Spinal cord (tissue), 10 donors: ENCODE measurements around the gene RPL27A. TPM values are rescaled to one million over a fixed set of nuclear protein-coding genes. Genes with fewer than 3 reads are reported as not detected.
A peak's percentile ranks its signal among the peaks of the same experiment; 100 is the strongest.

Experiments used
- DNase-seq, 6 donors: peaks; one replicate each; pipeline versions ENCODE4 v3.0.0 to v3.0.0-alpha.2; 2013 to 2015; ENCODE audit warnings: low spot score in 6 of 6, low read depth in 4 of 6
- H3K27ac ChIP-seq: one replicate; pipeline ENCODE4 v1.5.1; 2013; ENCODE audit warnings: low read depth, low read length, control low read depth
- H3K27me3 ChIP-seq: one replicate; pipeline ENCODE4 v1.6.1; 2013; ENCODE audit warnings: low read length; ENCODE audit not compliant: control insufficient read depth, insufficient read depth
- H3K36me3 ChIP-seq: one replicate; pipeline ENCODE4 v1.6.1; 2013; ENCODE audit warnings: low read length; ENCODE audit not compliant: control insufficient read depth, insufficient read depth
- H3K4me1 ChIP-seq: one replicate; pipeline ENCODE4 v1.6.1; 2013; ENCODE audit warnings: low read length; ENCODE audit not compliant: control insufficient read depth, insufficient read depth
- H3K4me3 ChIP-seq: one replicate; pipeline ENCODE4 v1.5.1; 2013; ENCODE audit warnings: low read depth, low read length, control low read depth
- H3K9me3 ChIP-seq: one replicate; pipeline ENCODE4 v1.6.1; 2013; ENCODE audit warnings: low read length; ENCODE audit not compliant: control insufficient read depth, insufficient read depth
- WGBS: methylation state at CpG from one replicate; pipeline ENCODE4 v1.1.5; 2013; ENCODE audit warnings: missing lambda C conversion rate; ENCODE audit not compliant: insufficient coverage; 5-methylcytosine and 5-hydroxymethylcytosine counted together
- polyA plus RNA-seq, 2 donors: library from polyadenylated mRNA; unstranded; fragments of 120-200 nt; gene quantifications; one replicate each; pipeline ENCODE4 v1.2.1, GENCODE V29; 2013; ENCODE audit not compliant: insufficient read length in 2 of 2
- total RNA-seq, 2 donors: library from RNA; depleted of rRNA in 1 of 2; stranded (reverse); fragments of 120-200 nt in 1 of 2; fragments of >200 nt in 1 of 2; gene quantifications; one replicate each; pipeline versions ENCODE4 v1.2.3 to v1.2.4, GENCODE V29; 2013 to 2014
- donor health status: healthy.

The RPL27A gene
- total and polyA plus RNA-seq, 4 donors: 507 to 1,424 (median 1,389) TPM

DNA sequence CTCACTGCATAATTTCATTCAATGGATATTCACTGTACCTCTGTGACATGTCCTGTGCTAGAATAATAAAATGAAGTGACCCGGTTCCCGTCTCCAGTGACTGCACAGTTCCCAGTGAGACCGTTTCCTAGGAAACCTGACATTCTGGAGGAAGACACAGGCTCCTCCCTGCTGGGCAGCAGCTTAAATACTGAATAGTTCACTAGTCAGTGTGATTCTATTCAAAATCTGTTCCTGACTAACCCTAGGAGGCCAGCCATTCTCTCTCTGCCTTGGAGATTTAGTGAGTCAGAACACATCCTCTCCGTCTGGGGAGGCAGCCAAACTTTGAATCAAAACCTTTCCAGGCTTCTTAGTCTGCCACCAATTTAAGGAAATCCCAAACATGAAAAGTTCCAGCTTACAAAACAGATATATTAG lies 11.4 kb upstream of the RPL27A start:
- no peaks in the 10 kb centered on the region for H3K9me3 ChIP-seq
- H3K27ac ChIP-seq: peak overlapping the region; percentile 95
- no peaks in the 10 kb centered on the region for H3K36me3 ChIP-seq
- WGBS: 9% methylated on average over 4 of the region's 4 CpGs
- peak; percentile 79 to 96 (median 82) for DNase-seq
- peaks cover 21% of the 10 kb centered on the region for H3K4me1 ChIP-seq
- H3K4me3 ChIP-seq: no peak overlapping the region
- no peaks in the 10 kb centered on the region for H3K27me3 ChIP-seq

DNA sequence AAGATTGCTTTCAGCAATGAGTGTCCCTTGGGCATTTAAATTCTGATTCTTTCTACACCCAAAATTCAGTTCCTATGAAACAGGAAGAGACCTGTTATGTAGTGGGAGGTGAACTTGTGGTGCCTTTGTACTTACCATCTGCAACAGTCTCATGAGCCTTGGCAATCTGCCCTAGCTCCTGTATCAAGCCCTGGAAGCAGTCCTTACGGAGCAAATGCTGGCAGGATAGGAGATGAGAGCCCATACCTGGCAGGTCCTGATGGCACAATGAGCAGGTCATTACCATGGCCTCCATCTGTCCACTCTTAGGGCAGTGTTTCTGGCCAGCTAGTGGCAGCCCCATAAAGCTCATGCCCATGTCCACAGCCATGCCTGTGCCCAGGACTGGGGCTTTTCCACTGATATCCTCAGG lies 10.9 kb upstream of the RPL27A start:
- Histone ChIP-seq H3K36me3 (no peaks in the 10 kb centered on the region), H3K9me3 (no peaks in the 10 kb centered on the region), H3K4me3 (no peak overlapping the region), H3K4me1 (peaks cover 21% of the 10 kb centered on the region), H3K27ac (peak overlapping the region; percentile 95), H3K27me3 (no peaks in the 10 kb centered on the region)
- 19% methylated on average over 1 of the region's 1 CpG for WGBS
- DNase-seq: peak in 3 of 6 donors; percentile 65 to 89 (median 89)

- DNase-seq: no peak
- no peak overlapping the region for H3K4me3 ChIP-seq
- peaks cover 21% of the 10 kb centered on the region for H3K4me1 ChIP-seq
- peak overlapping the region; percentile 95 for H3K27ac ChIP-seq
- H3K9me3 ChIP-seq: no peaks in the 10 kb centered on the region
- no peaks in the 10 kb centered on the region for H3K27me3 ChIP-seq
- WGBS: 100% methylated on average over 1 of the region's 2 CpGs
- no peaks in the 10 kb centered on the region for H3K36me3 ChIP-seq
Measured at GRCh38 chr11:8672346-8672745, 10.2 kb upstream of the RPL27A start.

GRCh38 chr11:8674859-8675258 lies 7.7 kb upstream of the RPL27A start:
- H3K36me3 ChIP-seq: no peaks in the 10 kb centered on the region
- H3K4me3 ChIP-seq: no peak overlapping the region
- peaks cover 21% of the 10 kb centered on the region for H3K4me1 ChIP-seq
- no peaks in the 10 kb centered on the region for H3K27me3 ChIP-seq
- no peak overlapping the region for H3K27ac ChIP-seq
- H3K9me3 ChIP-seq: no peaks in the 10 kb centered on the region
- WGBS: 75% methylated on average over 2 of the region's 2 CpGs
- no peak for DNase-seq

- Histone ChIP-seq H3K27ac (no peak overlapping the region), H3K9me3 (no peaks in the 10 kb centered on the region), H3K4me1 (peaks cover 14% of the 10 kb centered on the region), H3K36me3 (no peaks in the 10 kb centered on the region), H3K27me3 (no peaks in the 10 kb centered on the region), H3K4me3 (no peak overlapping the region)
- no peak for DNase-seq
- WGBS: no CpG with 5 or more reads among the region's 1 CpG
Measured at GRCh38 chr11:8676458-8676857, 6.1 kb upstream of the RPL27A start.

- DNase-seq: no peak
- Histone ChIP-seq H3K27me3 (no peaks in the 10 kb centered on the region), H3K4me1 (peaks cover 14% of the 10 kb centered on the region), H3K27ac (no peak overlapping the region), H3K9me3 (no peaks in the 10 kb centered on the region), H3K36me3 (peaks cover 8% of the 10 kb centered on the region), H3K4me3 (no peak overlapping the region)
- WGBS: 100% methylated on average over 1 of the region's 1 CpG
Measured at GRCh38 chr11:8679006-8679405, 3.6 kb upstream of the RPL27A start.

GRCh38 chr11:8681837-8682302 lies 722 bp upstream of the RPL27A start:
- WGBS: 4% methylated on average over 7 of the region's 14 CpGs
- H3K4me1 ChIP-seq: peaks cover 16% of the 10 kb centered on the region
- H3K36me3 ChIP-seq: peaks cover 21% of the 10 kb centered on the region
- H3K27ac ChIP-seq: peak overlapping the region; percentile 98
- DNase-seq: no peak
- H3K9me3 ChIP-seq: no peaks in the 10 kb centered on the region
- no peaks in the 10 kb centered on the region for H3K27me3 ChIP-seq
- peak overlapping the region; percentile 100 for H3K4me3 ChIP-seq

GRCh38 chr11:8683115-8683807 lies 669 bp downstream of the RPL27A start:
- Histone ChIP-seq H3K36me3 (peaks cover 28% of the 10 kb centered on the region), H3K9me3 (no peaks in the 10 kb centered on the region), H3K4me3 (peak overlapping the region; percentile 100), H3K27ac (peak overlapping the region; percentile 98), H3K4me1 (peaks cover 16% of the 10 kb centered on the region), H3K27me3 (no peaks in the 10 kb centered on the region)
- 9% methylated on average over 25 of the region's 27 CpGs for WGBS
- no peak for DNase-seq

GRCh38 chr11:8684600-8685290 lies 2.2 kb downstream of the RPL27A start:
- Histone ChIP-seq H3K27ac (no peak overlapping the region), H3K9me3 (no peaks in the 10 kb centered on the region), H3K36me3 (peaks cover 28% of the 10 kb centered on the region), H3K27me3 (no peaks in the 10 kb centered on the region), H3K4me3 (no peak overlapping the region), H3K4me1 (peaks cover 16% of the 10 kb centered on the region)
- no CpG with 5 or more reads among the region's 6 CpGs for WGBS
- DNase-seq: no peak

DNA sequence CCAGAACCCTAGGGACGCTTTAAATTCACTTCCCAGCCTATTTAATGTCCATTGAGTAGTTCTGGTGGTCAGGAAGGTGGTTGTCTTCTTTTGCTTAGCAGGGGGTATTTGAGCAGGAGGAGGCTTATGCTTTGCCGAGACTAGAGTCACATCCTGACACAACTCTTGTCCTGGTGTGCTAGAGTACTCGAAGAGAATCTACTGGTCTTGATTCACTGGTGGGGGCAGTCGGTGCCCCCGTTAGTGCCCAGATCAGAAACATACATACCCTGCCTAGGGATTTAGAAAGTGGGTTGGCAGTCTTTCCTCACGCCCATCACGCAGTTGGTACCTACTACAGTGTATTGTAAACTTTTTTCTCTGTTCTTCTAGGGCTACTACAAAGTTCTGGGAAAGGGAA lies 2.7 kb downstream of the RPL27A start:
- Histone ChIP-seq H3K27me3 (no peaks in the 10 kb centered on the region), H3K27ac (no peak overlapping the region), H3K4me1 (peaks cover 16% of the 10 kb centered on the region), H3K4me3 (no peak overlapping the region), H3K36me3 (peaks cover 28% of the 10 kb centered on the region), H3K9me3 (no peaks in the 10 kb centered on the region)
- 80% methylated on average over 4 of the region's 7 CpGs for WGBS
- DNase-seq: no peak
